Panc1 (cell line): ENCODE results near the gene ACOT12.

ENCODE experiments used
- CTCF ChIP-seq: fragments of 450-650 bp; IDR thresholded peaks from 2 replicates; pipeline ENCODE4 v1.5.1; 2017; ENCODE audit warnings: mild to moderate bottlenecking
- POLR2AphosphoS5 ChIP-seq: IDR thresholded peaks from 2 replicates; pipeline ENCODE4 v1.6.1; 2012; ENCODE audit warnings: mild to moderate bottlenecking, low read depth, low read length, moderate library complexity
- TCF7L2 ChIP-seq: IDR thresholded peaks from 2 replicates; pipeline ENCODE4 v1.6.1; 2011; ENCODE audit warnings: mild to moderate bottlenecking, low read depth, low read length, inconsistent platforms
- TF ChIP-seq, protein P1 (sequence below), 2 experiments: IDR thresholded peaks; 2 replicates each; pipeline ENCODE4 v1.6.1; 2011 to 2012; ENCODE audit warnings: low read depth in 2 of 2, control low read depth in 1 of 2, low read length in 1 of 2, mild to moderate bottlenecking in 1 of 2, moderate library complexity in 1 of 2; ENCODE audit not compliant: insufficient read depth in 1 of 2

- TF ChIP-seq CTCF (no peak), TCF7L2 (no peak), POLR2AphosphoS5 (no peak)
- TF ChIP-seq, protein P1, sequence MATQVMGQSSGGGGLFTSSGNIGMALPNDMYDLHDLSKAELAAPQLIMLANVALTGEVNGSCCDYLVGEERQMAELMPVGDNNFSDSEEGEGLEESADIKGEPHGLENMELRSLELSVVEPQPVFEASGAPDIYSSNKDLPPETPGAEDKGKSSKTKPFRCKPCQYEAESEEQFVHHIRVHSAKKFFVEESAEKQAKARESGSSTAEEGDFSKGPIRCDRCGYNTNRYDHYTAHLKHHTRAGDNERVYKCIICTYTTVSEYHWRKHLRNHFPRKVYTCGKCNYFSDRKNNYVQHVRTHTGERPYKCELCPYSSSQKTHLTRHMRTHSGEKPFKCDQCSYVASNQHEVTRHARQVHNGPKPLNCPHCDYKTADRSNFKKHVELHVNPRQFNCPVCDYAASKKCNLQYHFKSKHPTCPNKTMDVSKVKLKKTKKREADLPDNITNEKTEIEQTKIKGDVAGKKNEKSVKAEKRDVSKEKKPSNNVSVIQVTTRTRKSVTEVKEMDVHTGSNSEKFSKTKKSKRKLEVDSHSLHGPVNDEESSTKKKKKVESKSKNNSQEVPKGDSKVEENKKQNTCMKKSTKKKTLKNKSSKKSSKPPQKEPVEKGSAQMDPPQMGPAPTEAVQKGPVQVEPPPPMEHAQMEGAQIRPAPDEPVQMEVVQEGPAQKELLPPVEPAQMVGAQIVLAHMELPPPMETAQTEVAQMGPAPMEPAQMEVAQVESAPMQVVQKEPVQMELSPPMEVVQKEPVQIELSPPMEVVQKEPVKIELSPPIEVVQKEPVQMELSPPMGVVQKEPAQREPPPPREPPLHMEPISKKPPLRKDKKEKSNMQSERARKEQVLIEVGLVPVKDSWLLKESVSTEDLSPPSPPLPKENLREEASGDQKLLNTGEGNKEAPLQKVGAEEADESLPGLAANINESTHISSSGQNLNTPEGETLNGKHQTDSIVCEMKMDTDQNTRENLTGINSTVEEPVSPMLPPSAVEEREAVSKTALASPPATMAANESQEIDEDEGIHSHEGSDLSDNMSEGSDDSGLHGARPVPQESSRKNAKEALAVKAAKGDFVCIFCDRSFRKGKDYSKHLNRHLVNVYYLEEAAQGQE (IDR thresholded peaks at IDR 0.05; ENCODE audit: insufficient read depth in 1 of 2, low read depth in 2 of 2, low read length in 1 of 2): no peak
Measured at GRCh38 chr5:81317536-81317935, 76.4 kb downstream of the ACOT12 start.
